ENCODE measurements around the gene CDCA3.

CDCA3 gene

DNA sequence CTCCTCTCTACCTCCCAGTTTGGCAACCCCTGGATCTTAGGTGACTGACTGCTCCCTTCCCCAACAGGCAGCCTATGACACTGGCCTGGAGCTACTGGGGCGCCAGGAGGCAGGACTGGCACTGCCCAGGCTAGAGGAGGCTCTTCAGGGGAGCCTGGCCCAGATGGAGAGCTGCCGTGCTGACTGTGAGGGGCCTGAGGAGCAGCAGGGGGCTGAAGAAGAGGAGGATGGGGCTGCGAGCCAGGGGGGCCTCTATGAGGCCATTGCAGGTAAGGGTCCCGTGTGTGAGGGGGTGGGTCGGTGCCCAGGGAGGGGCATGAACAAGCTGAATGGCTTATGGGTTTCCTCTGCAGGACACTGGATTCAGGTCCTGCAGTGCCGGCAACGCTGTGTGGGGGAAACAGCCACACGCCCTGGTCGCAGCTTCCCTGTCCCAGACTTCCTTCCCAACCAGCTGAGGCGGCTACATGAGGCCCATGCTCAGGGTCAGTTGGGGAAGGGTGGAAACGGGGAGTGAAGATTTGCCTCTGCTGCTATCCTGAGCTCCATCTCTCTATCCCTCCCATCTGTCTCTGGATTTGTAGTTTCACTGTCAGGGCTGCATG, 20.7 kb downstream of the CDCA3 start:
- TF ChIP-seq, protein P1, sequence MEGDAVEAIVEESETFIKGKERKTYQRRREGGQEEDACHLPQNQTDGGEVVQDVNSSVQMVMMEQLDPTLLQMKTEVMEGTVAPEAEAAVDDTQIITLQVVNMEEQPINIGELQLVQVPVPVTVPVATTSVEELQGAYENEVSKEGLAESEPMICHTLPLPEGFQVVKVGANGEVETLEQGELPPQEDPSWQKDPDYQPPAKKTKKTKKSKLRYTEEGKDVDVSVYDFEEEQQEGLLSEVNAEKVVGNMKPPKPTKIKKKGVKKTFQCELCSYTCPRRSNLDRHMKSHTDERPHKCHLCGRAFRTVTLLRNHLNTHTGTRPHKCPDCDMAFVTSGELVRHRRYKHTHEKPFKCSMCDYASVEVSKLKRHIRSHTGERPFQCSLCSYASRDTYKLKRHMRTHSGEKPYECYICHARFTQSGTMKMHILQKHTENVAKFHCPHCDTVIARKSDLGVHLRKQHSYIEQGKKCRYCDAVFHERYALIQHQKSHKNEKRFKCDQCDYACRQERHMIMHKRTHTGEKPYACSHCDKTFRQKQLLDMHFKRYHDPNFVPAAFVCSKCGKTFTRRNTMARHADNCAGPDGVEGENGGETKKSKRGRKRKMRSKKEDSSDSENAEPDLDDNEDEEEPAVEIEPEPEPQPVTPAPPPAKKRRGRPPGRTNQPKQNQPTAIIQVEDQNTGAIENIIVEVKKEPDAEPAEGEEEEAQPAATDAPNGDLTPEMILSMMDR (IDR thresholded peaks at IDR 0.05; ENCODE audit: low read depth, low read length): no peak
- DNase-seq (ENCODE audit: low read depth in 2 of 2): no peak
- no peak overlapping the region for H3K4me3 ChIP-seq (replicated peaks in 1 of 2; ENCODE audit: low read depth in 2 of 2, low read length in 2 of 2)

DNA sequence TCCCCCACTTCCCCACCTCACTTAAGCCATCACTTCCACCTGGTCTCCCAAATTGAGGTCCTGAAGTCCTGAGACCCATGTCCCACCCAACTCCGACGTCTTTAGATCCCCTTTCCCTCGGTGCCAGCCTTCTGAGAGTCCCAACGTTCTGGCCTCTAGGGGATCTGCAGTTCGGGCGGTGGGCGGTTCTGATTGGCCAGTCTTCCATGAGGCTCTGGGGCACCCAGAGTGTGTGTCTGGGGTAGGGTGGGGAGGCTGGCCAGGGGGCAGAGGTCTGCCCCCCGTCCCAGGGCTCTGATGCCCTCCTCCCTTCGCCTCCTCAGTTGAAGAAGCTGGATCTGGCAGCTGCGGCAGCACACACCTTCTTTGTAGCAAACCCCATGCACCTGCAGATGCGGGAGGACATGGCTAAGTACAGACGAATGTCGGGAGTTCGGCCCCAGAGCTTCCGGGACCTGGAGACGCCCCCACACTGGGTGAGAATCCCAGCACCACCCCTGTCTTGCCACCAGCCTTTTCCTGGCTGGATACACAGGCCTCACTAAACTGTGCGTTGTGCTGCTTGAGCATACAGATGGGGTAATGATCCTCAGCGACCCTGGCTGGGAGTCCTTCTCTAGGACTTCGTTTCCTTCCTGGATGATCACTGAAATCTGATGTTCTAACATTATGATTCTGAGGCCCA, 21.4 kb downstream of the CDCA3 start:
- H3K4me3 ChIP-seq (replicated peaks in 1 of 2; ENCODE audit: low read depth in 2 of 2, low read length in 2 of 2): peak overlapping the region; percentile 86 to 95

DNA sequence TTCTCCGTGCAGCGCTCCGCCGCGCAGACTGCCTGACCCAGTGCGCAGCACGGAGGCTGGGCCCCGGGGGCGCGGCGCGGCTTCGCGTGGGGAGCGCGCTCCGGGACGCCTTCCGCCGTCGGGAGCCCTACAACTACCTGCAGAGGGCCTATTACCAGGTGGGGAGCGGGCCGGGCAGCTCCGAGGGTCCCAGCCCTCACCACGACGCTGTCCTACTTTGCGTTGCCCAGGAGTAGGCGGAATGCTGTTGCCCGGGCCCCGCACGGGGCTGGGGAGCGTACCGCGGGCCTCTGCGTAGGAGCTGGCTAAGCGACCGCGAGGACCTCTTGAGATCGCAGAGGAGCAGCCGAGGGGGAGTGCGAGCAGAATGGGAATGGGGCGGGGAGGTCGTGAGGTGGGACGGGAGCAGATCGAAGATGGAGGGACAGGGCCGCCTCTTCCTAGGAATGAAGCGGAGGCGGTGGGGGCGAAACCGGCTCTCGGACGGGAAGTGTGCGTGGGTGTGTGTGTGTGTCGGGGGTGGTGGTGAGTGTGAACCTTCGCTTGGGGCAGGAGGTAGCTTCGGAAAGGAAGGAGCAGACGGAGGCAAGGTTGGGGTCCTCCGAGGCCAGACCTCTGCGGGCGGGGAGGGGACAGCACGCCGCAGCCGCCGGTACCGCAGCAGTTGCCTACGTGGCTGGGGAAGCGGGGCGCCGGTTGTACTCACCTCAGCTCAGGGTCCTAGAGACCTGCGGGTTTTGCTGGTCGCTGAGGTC, 22.1 kb downstream of the CDCA3 start:
- peak; percentile 56 to 58 for DNase-seq (ENCODE audit: low read depth in 2 of 2)
- TF ChIP-seq, protein P1 (IDR thresholded peaks at IDR 0.05; ENCODE audit: low read depth, low read length): no peak
- peak overlapping the region; percentile 86 to 95 for H3K4me3 ChIP-seq (replicated peaks in 1 of 2; ENCODE audit: low read depth in 2 of 2, low read length in 2 of 2)

More for the DNA sequence above, 21.4 kb downstream of the CDCA3 start:
- no peak for DNase-seq (ENCODE audit: low read depth in 2 of 2)
- TF ChIP-seq, protein P1 (IDR thresholded peaks at IDR 0.05; ENCODE audit: low read depth, low read length): peak; percentile 20

DNA sequence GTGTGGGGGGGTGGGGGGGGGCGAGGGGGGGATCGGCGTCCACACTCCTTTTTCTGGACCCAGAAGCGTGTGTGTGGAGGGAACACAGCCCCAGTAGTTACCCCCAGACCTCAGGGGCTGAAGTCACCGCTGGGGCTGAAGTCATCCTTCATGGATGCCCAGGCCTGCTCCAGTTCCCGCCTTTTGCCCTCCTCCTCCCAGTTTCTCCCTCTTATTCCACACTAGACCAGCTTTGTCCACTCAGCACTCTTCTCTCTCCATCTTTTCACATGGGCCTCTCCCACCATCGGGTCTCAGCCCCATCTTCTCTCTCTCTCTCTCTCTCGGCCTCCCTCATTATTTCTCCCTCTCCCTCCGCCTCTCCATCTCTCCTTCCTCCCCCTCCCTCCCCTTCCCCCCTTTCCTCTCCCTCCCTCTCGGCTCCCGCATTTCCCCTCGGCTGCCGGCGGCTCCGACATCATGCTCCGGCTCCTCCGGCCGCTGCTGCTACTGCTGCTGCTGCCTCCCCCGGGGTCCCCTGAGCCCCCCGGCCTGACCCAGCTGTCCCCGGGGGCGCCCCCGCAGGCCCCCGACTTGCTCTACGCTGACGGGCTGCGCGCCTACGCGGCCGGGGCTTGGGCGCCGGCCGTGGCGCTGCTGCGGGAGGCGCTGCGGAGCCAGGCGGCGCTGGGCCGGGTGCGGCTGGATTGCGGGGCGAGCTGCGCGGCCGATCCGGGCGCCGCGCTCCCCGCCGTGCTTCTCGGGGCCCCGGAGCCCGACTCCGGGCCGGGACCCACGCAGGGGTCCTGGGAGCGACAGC, 22.9 kb downstream of the CDCA3 start, which contains the start of gene P3H3:
Gene P3H3, plus strand, starts transcription at position 426 of the 799 bp plus-strand sequence. Its CDS starts 34 bp downstream, at position 460.
- peak; percentile 50 to 63 for DNase-seq (ENCODE audit: low read depth in 2 of 2)
- TF ChIP-seq, protein P1 (IDR thresholded peaks at IDR 0.05; ENCODE audit: low read depth, low read length): no peak
- H3K4me3 ChIP-seq (replicated peaks in 1 of 2; ENCODE audit: low read depth in 2 of 2, low read length in 2 of 2): peak within 1 kb of the TSS; percentile 86 to 95

DNA sequence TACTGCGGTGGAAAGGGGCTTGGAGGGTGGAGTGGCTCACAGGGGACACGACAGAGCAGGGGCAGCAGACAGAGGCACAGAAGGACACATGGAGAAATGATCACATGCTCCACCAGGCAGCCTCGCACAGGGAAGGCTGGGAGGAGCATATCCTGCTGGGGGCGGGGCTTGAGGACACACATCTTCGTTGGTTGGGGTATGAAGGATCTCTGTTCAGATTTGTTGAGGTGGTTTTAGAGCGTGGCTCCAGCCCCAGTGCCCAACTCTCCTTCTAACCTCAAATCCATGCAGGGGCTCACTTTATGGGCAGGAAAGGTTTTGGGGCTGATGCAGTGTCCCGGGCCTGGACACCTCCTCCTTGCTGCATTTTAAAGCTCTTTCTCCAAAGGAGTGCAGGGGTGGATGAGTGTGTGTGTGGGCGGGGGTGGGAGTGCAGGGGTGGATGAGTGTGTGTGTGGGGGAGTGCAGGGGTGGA, 23.6 kb downstream of the CDCA3 start:
- TF ChIP-seq, protein P1 (IDR thresholded peaks at IDR 0.05; ENCODE audit: low read depth, low read length): no peak
- H3K4me3 ChIP-seq (replicated peaks in 1 of 2; ENCODE audit: low read depth in 2 of 2, low read length in 2 of 2): peak overlapping the region in 1 of 2 donors; percentile 16
- peak; percentile 79 to 84 for DNase-seq (ENCODE audit: low read depth in 2 of 2)

All from cardiac fibroblast (primary cell).